H1 (cell line): Measurements from ENCODE around the gene PML. TPM values are rescaled to one million over a fixed set of nuclear protein-coding genes. Genes with fewer than 3 reads are reported as not detected.

Experiments
- CTCF ChIA-PET: fragments of 300-600 bp; sonication (Branson Sonifier 250); formaldehyde crosslinking; loops from one replicate; lab custom pipeline; 2021; ENCODE audit not compliant: partially characterized antibody; lab: Charles Lee
- POLR2A ChIA-PET: fragments of 300-600 bp; sonication (Branson Sonifier 250); formaldehyde crosslinking; loops from one replicate; lab custom pipeline; 2021; ENCODE audit warnings: inconsistent platforms; ENCODE audit not compliant: partially characterized antibody; lab: Charles Lee
- DNase-seq, 2 experiments: peaks; one replicate each; pipeline versions ENCODE4 v3.0.0 to v3.0.0-alpha.2; 2010 to 2022; ENCODE audit warnings: low spot score in 2 of 2, low read depth in 1 of 2, mixed read lengths in 1 of 2
- FAIRE-seq: peaks from 2 replicates; lab custom pipeline; 2011; peaks lifted over from hg19 to GRCh38; lab: Jason Lieb, UNC
- H2AFZ ChIP-seq: 2 replicates; pipeline ENCODE4 v1.8.1; 2012; ENCODE audit warnings: low read length, inconsistent platforms
- H2AK5ac ChIP-seq: 2 replicates; pipeline ENCODE4 v1.6.1; 2013; ENCODE audit warnings: low read depth, low read length
- H2BK120ac ChIP-seq: replicated peaks from 2 replicates; pipeline ENCODE3; 2013; ENCODE audit warnings: low read depth, low read length, inconsistent platforms
- H2BK12ac ChIP-seq: 2 replicates; pipeline ENCODE4 v1.6.1; 2013; ENCODE audit warnings: low read depth, low read length
- H2BK15ac ChIP-seq: 2 replicates; pipeline ENCODE4 v1.6.1; 2013; ENCODE audit warnings: low read length
- H2BK20ac ChIP-seq: 2 replicates; pipeline ENCODE4 v1.6.1; 2013; ENCODE audit warnings: low read length
- H2BK5ac ChIP-seq: 2 replicates; pipeline ENCODE4 v1.6.1; 2013; ENCODE audit warnings: low read depth, low read length
- H3K14ac ChIP-seq: 2 replicates; pipeline ENCODE4 v1.6.1; 2013; ENCODE audit warnings: inconsistent platforms; ENCODE audit not compliant: insufficient read length
- H3K18ac ChIP-seq: 2 replicates; pipeline ENCODE4 v1.6.1; 2013; ENCODE audit warnings: low read length; ENCODE audit errors: extremely low read depth
- H3K23ac ChIP-seq: 2 replicates; pipeline ENCODE4 v1.6.1; 2013; ENCODE audit warnings: inconsistent platforms; ENCODE audit not compliant: insufficient read length
- H3K23me2 ChIP-seq: 2 replicates; pipeline ENCODE4 v1.6.1; 2013; ENCODE audit warnings: low read depth, low read length
- H3K27ac ChIP-seq: 2 replicates; pipeline ENCODE4 v1.6.1; 2011; ENCODE audit warnings: low read depth, low read length, inconsistent platforms
- H3K27me3 ChIP-seq, 4 experiments: replicated peaks in 1 of 4; 1 replicate in 1 of 4; 2 replicates in 3 of 4; pipeline versions ENCODE4 v1.6.1 to v1.8.1; 2011 to 2013; ENCODE audit warnings: low read length in 3 of 4, mild to moderate bottlenecking in 3 of 4, inconsistent platforms in 2 of 4, mixed read lengths in 2 of 4, moderate library complexity in 1 of 4; ENCODE audit not compliant: control insufficient read depth in 3 of 4, insufficient read depth in 3 of 4; ENCODE audit errors: extremely low read depth in 1 of 4
- H3K36me3 ChIP-seq, 4 experiments: 2 replicates each; pipeline versions ENCODE4 v1.6.1 to v1.8.1; 2011 to 2013; ENCODE audit warnings: mild to moderate bottlenecking in 4 of 4, low read length in 3 of 4, moderate library complexity in 2 of 4, control low read depth in 1 of 4, inconsistent platforms in 1 of 4; ENCODE audit not compliant: insufficient read depth in 4 of 4, control insufficient read depth in 2 of 4
- H3K4ac ChIP-seq: replicated peaks from 2 replicates; pipeline ENCODE3; 2013; ENCODE audit warnings: low read length, low read depth, mixed read lengths, inconsistent platforms; ENCODE audit not compliant: insufficient read length
- H3K4me1 ChIP-seq, 4 experiments: replicated peaks in 1 of 4; 1 replicate in 1 of 4; 2 replicates in 3 of 4; pipeline versions ENCODE4 v1.6.1 to v1.8.1; 2011 to 2013; ENCODE audit warnings: low read length in 3 of 4, inconsistent platforms in 2 of 4, mixed read lengths in 1 of 4; ENCODE audit not compliant: insufficient read depth in 4 of 4, control insufficient read depth in 3 of 4
- H3K4me2 ChIP-seq, 2 experiments: 2 replicates each; pipeline versions ENCODE4 v1.6.1 to v1.8.1; 2011 to 2013; ENCODE audit warnings: low read depth in 2 of 2, low read length in 2 of 2, control low read depth in 1 of 2, inconsistent platforms in 1 of 2, mild to moderate bottlenecking in 1 of 2; ENCODE audit not compliant: insufficient read depth in 1 of 2
- H3K4me3 ChIP-seq, 4 experiments: fragments of 200-600, 300-600 bp in 1 of 4; sonication (generic), shearing (Covaris generic), sonication (Bioruptor Twin) in 1 of 4; 2 replicates each; pipeline versions ENCODE4 v1.5.1 to v1.8.1; 2011 to 2016; ENCODE audit warnings: low read length in 4 of 4, low read depth in 3 of 4, control low read depth in 2 of 4, inconsistent platforms in 2 of 4, mild to moderate bottlenecking in 2 of 4, mixed read lengths in 1 of 4, moderate library complexity in 1 of 4; ENCODE audit not compliant: insufficient read depth in 2 of 4; ENCODE audit errors: extremely low read depth in 1 of 4
- H3K56ac ChIP-seq: replicated peaks from 2 replicates; pipeline ENCODE3; 2013; ENCODE audit warnings: low read depth, mild to moderate bottlenecking, mixed read lengths, low read length, inconsistent platforms; ENCODE audit not compliant: insufficient read length
- H3K79me1 ChIP-seq: 2 replicates; pipeline ENCODE4 v1.6.1; 2013; ENCODE audit warnings: low read depth, low read length, control low read depth
- H3K79me2 ChIP-seq, 2 experiments: 2 replicates each; pipeline versions ENCODE4 v1.6.1 to v1.8.1; 2012 to 2013; ENCODE audit warnings: low read length in 2 of 2, mild to moderate bottlenecking in 2 of 2, inconsistent platforms in 1 of 2; ENCODE audit not compliant: insufficient read depth in 2 of 2, control insufficient read depth in 1 of 2
- H3K9ac ChIP-seq, 4 experiments: replicated peaks in 1 of 4; 1 replicate in 1 of 4; 2 replicates in 3 of 4; pipeline versions ENCODE4 v1.6.1 to v1.8.1; 2011 to 2013; ENCODE audit warnings: low read depth in 3 of 4, low read length in 3 of 4, control low read depth in 2 of 4, mild to moderate bottlenecking in 2 of 4, moderate library complexity in 2 of 4, inconsistent platforms in 1 of 4; ENCODE audit errors: extremely low read depth in 1 of 4
- H3K9me3 ChIP-seq, 2 experiments: 2 replicates each; pipeline versions ENCODE4 v1.6.1 to v1.8.1; 2012 to 2013; ENCODE audit warnings: mild to moderate bottlenecking in 2 of 2, moderate library complexity in 2 of 2, control low read depth in 1 of 2, inconsistent platforms in 1 of 2, low read depth in 1 of 2, low read length in 1 of 2, mixed read lengths in 1 of 2; ENCODE audit not compliant: insufficient read depth in 2 of 2
- H4K20me1 ChIP-seq, 2 experiments: replicated peaks in 1 of 2; 2 replicates each; pipeline versions ENCODE3 to v1.8.1; 2011 to 2013; ENCODE audit warnings: inconsistent platforms in 2 of 2, low read length in 2 of 2, mild to moderate bottlenecking in 1 of 2; ENCODE audit not compliant: insufficient read depth in 2 of 2, control insufficient read depth in 1 of 2
- H4K5ac ChIP-seq: 2 replicates; pipeline ENCODE4 v1.6.1; 2013; ENCODE audit warnings: low read length, low read depth, mixed read lengths, inconsistent platforms; ENCODE audit not compliant: insufficient read length
- H4K8ac ChIP-seq: 2 replicates; pipeline ENCODE4 v1.8.0; 2013; ENCODE audit warnings: mild to moderate bottlenecking, moderate library complexity, low read length, inconsistent platforms; ENCODE audit not compliant: insufficient read depth; ENCODE audit errors: extremely low read depth
- H4K91ac ChIP-seq: replicated peaks from 2 replicates; pipeline ENCODE3; 2013; ENCODE audit warnings: low read length, mixed read lengths, inconsistent platforms; ENCODE audit not compliant: insufficient read length
- BRCA1 ChIP-seq: IDR thresholded peaks from 2 replicates; pipeline ENCODE4 v1.6.1; 2012; ENCODE audit warnings: low read depth, low read length, improper control_type of control experiment
- CTBP2 ChIP-seq: IDR thresholded peaks from 2 replicates; pipeline ENCODE4 v1.7.0; 2011; ENCODE audit warnings: borderline replicate concordance, mild to moderate bottlenecking, moderate library complexity, mixed read lengths, low read length; ENCODE audit not compliant: insufficient read depth, insufficient read length
- RBBP5 ChIP-seq: IDR thresholded peaks from 2 replicates; pipeline ENCODE4 v1.7.1; 2012; ENCODE audit warnings: low read depth, mild to moderate bottlenecking, inconsistent platforms, low read length, moderate library complexity, borderline replicate concordance
- RNF2 ChIP-seq: fragments of 200-900, 300-1000 bp; sonication (generic); IDR thresholded peaks from 2 replicates; pipeline ENCODE4 v1.7.1; 2016; ENCODE audit warnings: borderline replicate concordance, low read depth, mild to moderate bottlenecking, antibody characterized with exemption, low read length; ENCODE audit not compliant: poor library complexity, severe bottlenecking; ENCODE audit errors: missing control alignments
- WGBS, 2 experiments: shearing (Covaris generic) in 1 of 2; methylation state at CpG; one replicate each; pipeline versions ENCODE4 v1.1.6 to v1.1.7; 2013 to 2015; ENCODE audit warnings: low lambda C conversion rate in 2 of 2, mixed read lengths in 2 of 2, inconsistent platforms in 1 of 2, low coverage in 1 of 2, missing lambda C conversion rate in 1 of 2; ENCODE audit not compliant: insufficient replicate concordance in 2 of 2, insufficient coverage in 1 of 2, insufficient read length in 1 of 2; ENCODE audit errors: extremely low coverage in 1 of 2, missing lambda C conversion rate in 1 of 2; 5-methylcytosine and 5-hydroxymethylcytosine counted together
- polyA plus RNA-seq, 7 experiments: library from polyadenylated mRNA; depleted of rRNA in 3 of 7; stranded (reverse) in 5 of 7; unstranded in 2 of 7; fragments of >200 nt in 5 of 7; fragments of 200-250 nt in 2 of 7; gene quantifications; 1 replicate in 5 of 7; 2 replicates in 1 of 7; 4 replicates in 1 of 7; pipeline versions ENCODE4 v1.2.1 to v1.2.3, GENCODE V29; 2011 to 2013; ENCODE audit warnings: missing spikeins in 2 of 7, mixed read lengths in 2 of 7
- total RNA-seq: library from RNA; stranded (reverse); fragmentation: NEBNext Ultra II Directional; extraction: Animal tissue kit (Norgen Biotek cat#: 25700); gene quantifications from 2 replicates; pipeline ENCODE4 v1.2.1, GENCODE V29; 2021
- TF ChIP-seq, protein P1 (sequence below), 3 experiments: IDR thresholded peaks; 1 replicate in 2 of 3; 2 replicates in 1 of 3; pipeline versions ENCODE4 v1.5.1 to v1.6.1; 2011; ENCODE audit warnings: low read length in 3 of 3, mild to moderate bottlenecking in 3 of 3, inconsistent platforms in 2 of 3, low read depth in 1 of 3, moderate library complexity in 1 of 3; ENCODE audit not compliant: insufficient read depth in 1 of 3; ENCODE audit errors: control extremely low read depth in 1 of 3
- TF ChIP-seq, protein P2 (sequence below): IDR thresholded peaks from 2 replicates; pipeline ENCODE4 v1.6.1; 2011; ENCODE audit warnings: low read length, improper control_type of control experiment

PML gene
- total and polyA plus RNA-seq, 2 of the 8 experiments (the other 6 are each of a cell fraction or from before 2014, with no cell fraction given): 14.9 to 30.3 TPM

DNA sequence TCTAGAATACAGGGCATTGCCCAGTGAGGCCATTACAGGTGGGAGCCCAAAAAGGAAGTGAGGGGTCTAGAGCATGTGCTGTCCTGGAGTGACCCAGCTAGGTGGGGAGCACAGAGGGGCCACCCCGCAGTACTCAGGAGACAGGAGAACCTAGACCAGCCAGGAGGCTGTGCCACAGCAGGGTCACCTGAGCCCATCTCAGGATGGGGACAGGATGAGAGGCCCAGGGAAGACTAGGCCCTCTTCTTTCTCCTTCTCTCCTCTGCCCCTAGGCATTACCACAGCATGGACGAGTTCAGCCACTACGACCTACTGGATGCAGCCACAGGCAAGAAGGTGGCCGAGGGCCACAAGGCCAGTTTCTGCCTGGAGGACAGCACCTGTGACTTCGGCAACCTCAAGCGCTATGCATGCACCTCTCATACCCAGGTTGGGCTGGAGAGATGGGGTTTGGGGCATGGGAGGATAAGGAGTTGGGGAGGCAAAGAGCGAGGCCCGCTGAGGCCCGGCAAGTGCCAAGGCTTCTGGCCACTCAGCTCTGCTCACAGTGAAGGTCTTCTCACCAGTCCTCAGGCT, 47.6 kb upstream of the PML start:
- CTCF ChIA-PET: interaction anchor here (0.9 to 1.1 kb wide), 2 partner anchors 41 to 50 kb away, joined by 3 read pairs; no protein-coding TSS in a partner anchor
- Histone ChIP-seq H4K91ac (no peak overlapping the region), H3K79me2 (no peaks in the 10 kb centered on the region), H2BK20ac (no peak overlapping the region), H3K23ac (no peak overlapping the region), H3K14ac (no peak overlapping the region), H3K23me2 (no peaks in the 10 kb centered on the region), H3K18ac (no peak overlapping the region), H3K4ac (no peak overlapping the region), H3K36me3 (no peaks in the 10 kb centered on the region), H3K4me3 (no peak overlapping the region), H3K9me3 (no peaks in the 10 kb centered on the region), H2BK120ac (no peak overlapping the region), H3K9ac (no peak overlapping the region; a peak in 1 of 7 replicates), H3K27me3 (no peaks in the 10 kb centered on the region), H3K79me1 (no peaks in the 10 kb centered on the region), H3K27ac (no peak overlapping the region), H2AK5ac (no peak overlapping the region), H2BK15ac (no peak overlapping the region), H4K20me1 (peaks cover 0 to 2% of the 10 kb centered on the region in 2 experiments), H4K5ac (no peak overlapping the region), H2BK5ac (no peak overlapping the region), H2BK12ac (no peak overlapping the region), H3K56ac (no peak overlapping the region), H3K4me2 (no peak overlapping the region), H3K4me1 (peaks cover 6 to 11% (median 8%) of the 10 kb centered on the region in 4 experiments), H4K8ac (no peak overlapping the region), H2AFZ (no peak overlapping the region)
- WGBS, 2 experiments: 92% methylated on average over 6 of the region's 9 CpGs; no CpG with 5 or more reads in 1 of the 2 experiments
- DNase-seq (no peak), FAIRE-seq (no peak)
- POLR2A ChIA-PET: no interaction called here
- TF ChIP-seq BRCA1: no peak
- no peak for TF ChIP-seq CTBP2
- no peak for TF ChIP-seq RBBP5
- TF ChIP-seq, protein P1, sequence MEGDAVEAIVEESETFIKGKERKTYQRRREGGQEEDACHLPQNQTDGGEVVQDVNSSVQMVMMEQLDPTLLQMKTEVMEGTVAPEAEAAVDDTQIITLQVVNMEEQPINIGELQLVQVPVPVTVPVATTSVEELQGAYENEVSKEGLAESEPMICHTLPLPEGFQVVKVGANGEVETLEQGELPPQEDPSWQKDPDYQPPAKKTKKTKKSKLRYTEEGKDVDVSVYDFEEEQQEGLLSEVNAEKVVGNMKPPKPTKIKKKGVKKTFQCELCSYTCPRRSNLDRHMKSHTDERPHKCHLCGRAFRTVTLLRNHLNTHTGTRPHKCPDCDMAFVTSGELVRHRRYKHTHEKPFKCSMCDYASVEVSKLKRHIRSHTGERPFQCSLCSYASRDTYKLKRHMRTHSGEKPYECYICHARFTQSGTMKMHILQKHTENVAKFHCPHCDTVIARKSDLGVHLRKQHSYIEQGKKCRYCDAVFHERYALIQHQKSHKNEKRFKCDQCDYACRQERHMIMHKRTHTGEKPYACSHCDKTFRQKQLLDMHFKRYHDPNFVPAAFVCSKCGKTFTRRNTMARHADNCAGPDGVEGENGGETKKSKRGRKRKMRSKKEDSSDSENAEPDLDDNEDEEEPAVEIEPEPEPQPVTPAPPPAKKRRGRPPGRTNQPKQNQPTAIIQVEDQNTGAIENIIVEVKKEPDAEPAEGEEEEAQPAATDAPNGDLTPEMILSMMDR (IDR thresholded peaks at IDR 0.05; ENCODE audit: control extremely low read depth in 1 of 3, insufficient read depth in 1 of 3, low read depth in 1 of 3, low read length in 3 of 3): no peak
- TF ChIP-seq, protein P2, sequence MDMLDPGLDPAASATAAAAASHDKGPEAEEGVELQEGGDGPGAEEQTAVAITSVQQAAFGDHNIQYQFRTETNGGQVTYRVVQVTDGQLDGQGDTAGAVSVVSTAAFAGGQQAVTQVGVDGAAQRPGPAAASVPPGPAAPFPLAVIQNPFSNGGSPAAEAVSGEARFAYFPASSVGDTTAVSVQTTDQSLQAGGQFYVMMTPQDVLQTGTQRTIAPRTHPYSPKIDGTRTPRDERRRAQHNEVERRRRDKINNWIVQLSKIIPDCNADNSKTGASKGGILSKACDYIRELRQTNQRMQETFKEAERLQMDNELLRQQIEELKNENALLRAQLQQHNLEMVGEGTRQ: no peak
- no peak for TF ChIP-seq RNF2
